Neural cell (in vitro differentiated cells): ENCODE results near the gene TPPP. TPM values are rescaled to one million over a fixed set of nuclear protein-coding genes. Genes with fewer than 3 reads are reported as not detected.
"Not testable (repeated sequence)": the region's sequence is repeated elsewhere in the genome, so short reads cannot be mapped to it uniquely, and the experiment has no call there.

Source experiments
- H2AFZ ChIP-seq: fragments of 200-600, 300-800 bp; sonication (generic), shearing (Covaris generic); 2 replicates; pipeline ENCODE4 v1.6.0; 2014; ENCODE audit warnings: low read depth, mild to moderate bottlenecking, antibody characterized with exemption, low read length, moderate library complexity
- H3F3A ChIP-seq: fragments of 200-600 bp; shearing (Covaris generic); 2 replicates; pipeline ENCODE4 v1.6.1; 2016; ENCODE audit warnings: mild to moderate bottlenecking, moderate library complexity, mixed read lengths, antibody characterized with exemption, low read length; ENCODE audit not compliant: insufficient read depth, poor library complexity, severe bottlenecking
- H3K27ac ChIP-seq: fragments of 200-600, 300-800 bp; sonication (generic), shearing (Covaris generic); 2 replicates; pipeline ENCODE4 v1.5.1; 2014; ENCODE audit warnings: mild to moderate bottlenecking, low read length, moderate library complexity
- H3K27me3 ChIP-seq: fragments of 300-800, 200-600 bp; sonication (generic), shearing (Covaris generic); 2 replicates; pipeline ENCODE4 v1.6.0; 2014; ENCODE audit warnings: mild to moderate bottlenecking, low read depth, low read length, moderate library complexity; ENCODE audit not compliant: insufficient read depth
- H3K36me3 ChIP-seq: fragments of 300-800, 200-600 bp; sonication (generic), shearing (Covaris generic); 2 replicates; pipeline ENCODE4 v1.5.1; 2014; ENCODE audit warnings: mild to moderate bottlenecking, antibody characterized with exemption, low read length, moderate library complexity; ENCODE audit not compliant: insufficient read depth
- H3K4me2 ChIP-seq: fragments of 300-800, 200-600 bp; sonication (generic), shearing (Covaris generic); 2 replicates; pipeline ENCODE4 v1.6.0; 2014; ENCODE audit warnings: mild to moderate bottlenecking, low read length
- H3K4me3 ChIP-seq: fragments of 300-800, 200-600 bp; sonication (generic), shearing (Covaris generic); 2 replicates; pipeline ENCODE4 v1.5.1; 2014; ENCODE audit warnings: mild to moderate bottlenecking, low read length, moderate library complexity
- H3K79me2 ChIP-seq: fragments of 200-600 bp; shearing (Covaris generic); replicated peaks from 2 replicates; pipeline ENCODE4 v1.6.0; 2014; ENCODE audit warnings: mild to moderate bottlenecking, low read length, moderate library complexity; ENCODE audit not compliant: insufficient read depth
- H3K9ac ChIP-seq: fragments of 300-800, 200-600 bp; sonication (generic), shearing (Covaris generic); 2 replicates; pipeline ENCODE4 v1.6.1; 2016; ENCODE audit warnings: mild to moderate bottlenecking, low read length, mixed read lengths
- H3K9me2 ChIP-seq: fragments of 200-600 bp; shearing (Covaris generic); 2 replicates; pipeline ENCODE4 v1.6.1; 2016; ENCODE audit warnings: mild to moderate bottlenecking, low read length, mixed read lengths; ENCODE audit not compliant: insufficient read depth
- H3K9me3 ChIP-seq: fragments of 200-600, 300-800 bp; sonication (generic), shearing (Covaris generic); 2 replicates; pipeline ENCODE4 v1.6.1; 2016; ENCODE audit warnings: mild to moderate bottlenecking, mixed run types, low read length, moderate library complexity, mixed read lengths
- H4K20me1 ChIP-seq: fragments of 200-600 bp; shearing (Covaris generic); 2 replicates; pipeline ENCODE4 v1.6.1; 2016; ENCODE audit warnings: mild to moderate bottlenecking, mixed run types; ENCODE audit not compliant: insufficient read depth
- polyA plus RNA-seq: library from polyadenylated mRNA; depleted of rRNA; stranded (reverse); fragments of >200 nt; gene quantifications from 2 replicates; pipeline ENCODE4 v1.2.3, GENCODE V29; 2014

The TPPP gene
- polyA plus RNA-seq, 1 donor from 2014 or later: 9.9 TPM

DNA sequence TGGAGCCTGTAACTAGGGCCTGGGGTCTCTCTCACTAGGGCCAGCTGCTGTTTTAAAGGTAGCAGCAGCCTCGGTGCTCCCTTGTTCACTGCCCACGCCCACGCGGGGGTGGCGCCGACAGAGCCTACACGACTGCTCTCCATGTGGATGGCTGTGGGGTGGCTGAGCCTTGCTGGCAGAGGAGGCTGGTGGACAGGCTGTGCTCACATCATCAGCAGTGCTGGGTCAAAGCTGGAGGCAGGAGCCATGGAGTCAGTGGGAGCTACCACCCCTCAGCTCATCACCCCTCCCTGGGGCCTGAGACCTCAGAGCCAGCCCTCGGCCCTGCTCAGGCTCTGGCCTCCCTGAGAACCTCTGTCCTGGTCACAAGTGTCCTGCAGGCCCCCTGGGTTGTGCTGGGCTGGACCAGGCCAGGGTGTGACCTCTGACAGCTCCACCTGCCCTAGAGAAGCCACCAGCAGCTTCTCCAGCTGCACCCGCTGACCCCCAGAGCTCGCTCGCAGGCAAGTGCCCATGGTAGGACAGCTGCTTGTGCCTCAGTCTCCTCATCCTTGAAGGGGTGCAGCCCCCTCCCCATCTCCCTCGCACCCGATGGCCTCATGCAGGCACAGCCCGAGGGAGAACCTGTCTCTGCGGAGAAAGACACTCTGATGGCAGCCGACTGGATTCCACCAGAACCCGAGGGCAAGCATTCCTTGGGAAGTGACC, 10.3 kb downstream of the TPPP start:
- H4K20me1 ChIP-seq, H3K4me3 ChIP-seq, H3K36me3 ChIP-seq, H3K9me2 ChIP-seq, H3K79me2 ChIP-seq, H3K27me3 ChIP-seq, H3K27ac ChIP-seq, H3K4me2 ChIP-seq, H2AFZ ChIP-seq, H3F3A ChIP-seq, H3K9me3 ChIP-seq, H3K9ac ChIP-seq: not testable (repeated sequence)

DNA sequence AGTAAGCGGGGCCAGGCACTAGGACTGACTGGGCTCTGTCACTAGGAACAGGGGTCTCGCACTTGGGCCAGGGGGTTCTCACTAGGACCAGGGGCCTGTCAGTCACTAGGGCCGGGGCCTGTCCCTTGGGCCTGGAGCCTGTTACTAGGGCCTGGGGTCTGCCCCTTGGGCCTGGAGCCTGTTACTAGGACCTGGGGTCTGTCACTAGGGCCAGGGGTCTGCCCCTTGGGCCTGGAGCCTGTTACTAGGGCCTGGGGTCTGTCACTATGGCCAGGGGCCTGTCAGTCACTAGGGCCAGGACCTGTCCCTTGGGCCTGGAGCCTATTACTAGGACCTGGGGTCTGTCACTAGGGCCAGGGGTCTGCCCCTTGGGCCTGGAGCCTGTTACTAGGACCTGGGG, 10.9 kb downstream of the TPPP start:
- H3K4me3 ChIP-seq, H3K9ac ChIP-seq, H3F3A ChIP-seq, H3K9me2 ChIP-seq, H3K4me2 ChIP-seq, H3K9me3 ChIP-seq, H2AFZ ChIP-seq, H3K36me3 ChIP-seq, H3K27me3 ChIP-seq, H4K20me1 ChIP-seq, H3K27ac ChIP-seq, H3K79me2 ChIP-seq: not testable (repeated sequence)

DNA sequence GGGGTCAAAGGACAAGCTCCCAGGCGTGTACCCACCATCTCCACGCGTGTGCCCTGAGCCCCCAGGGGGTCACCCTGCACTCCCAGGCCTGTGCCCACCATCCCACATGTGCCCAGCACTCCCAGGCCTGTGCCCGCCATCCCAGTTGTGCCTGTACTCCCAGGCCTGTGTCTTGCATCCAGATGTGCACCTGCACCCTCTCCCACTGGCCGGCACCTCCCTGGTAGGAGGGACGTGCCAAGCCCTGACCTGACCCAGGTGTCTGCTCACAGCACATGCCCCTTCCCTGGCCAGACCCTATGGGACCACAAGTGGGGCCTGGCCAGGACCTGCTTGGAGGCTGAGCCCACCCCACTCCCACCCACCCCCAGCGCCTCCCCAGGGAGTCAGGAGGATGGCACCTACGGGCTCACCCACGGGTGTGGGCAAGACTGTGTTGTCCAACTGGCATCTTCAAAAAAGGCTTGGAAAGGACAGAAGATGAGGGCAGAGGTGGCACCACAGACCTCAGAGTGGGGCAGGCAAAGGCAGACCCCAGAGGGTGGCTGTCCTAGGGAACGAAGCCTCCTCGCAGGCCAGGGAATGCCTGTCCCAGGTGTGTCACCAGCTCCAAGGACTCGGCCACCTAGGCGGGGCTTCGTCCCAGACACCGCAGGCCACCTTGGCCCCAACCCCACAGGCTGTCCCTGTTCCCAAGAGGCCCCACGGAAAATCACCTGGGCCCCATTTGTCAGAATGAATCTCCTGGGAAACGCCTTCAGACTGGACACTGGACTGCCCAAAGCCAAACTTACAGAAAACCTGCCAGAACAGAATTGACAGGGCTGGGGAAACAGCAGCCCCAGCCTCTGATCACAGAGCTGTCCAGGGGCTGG, 11.6 kb downstream of the TPPP start:
- not testable (repeated sequence) for H3K27me3 ChIP-seq, H3K9ac ChIP-seq, H3K4me2 ChIP-seq, H3K4me3 ChIP-seq, H2AFZ ChIP-seq, H3F3A ChIP-seq, H3K36me3 ChIP-seq, H3K9me2 ChIP-seq, H4K20me1 ChIP-seq, H3K27ac ChIP-seq, H3K9me3 ChIP-seq, H3K79me2 ChIP-seq

DNA sequence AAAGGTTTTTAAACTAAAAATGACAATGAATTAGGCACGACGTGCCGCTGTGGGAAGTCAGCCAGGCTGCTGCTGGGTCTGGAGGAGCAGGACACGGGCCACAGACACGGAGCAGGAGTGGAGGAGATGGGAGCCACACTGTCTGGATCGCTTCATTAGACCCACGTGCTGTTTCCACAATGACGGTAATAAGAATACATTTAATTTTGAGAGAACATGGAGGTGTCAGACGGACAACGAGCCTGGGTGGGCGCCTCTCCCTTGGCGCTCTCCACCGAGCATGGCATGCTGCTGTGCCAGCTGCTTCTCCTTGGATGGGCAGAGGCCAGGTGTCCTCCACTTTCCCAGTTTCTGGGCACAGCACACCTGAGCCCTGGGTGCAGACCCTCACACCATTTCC, 12.3 kb downstream of the TPPP start:
- not testable (repeated sequence) for H3K27me3 ChIP-seq, H4K20me1 ChIP-seq, H3K79me2 ChIP-seq, H2AFZ ChIP-seq, H3F3A ChIP-seq, H3K9ac ChIP-seq, H3K4me2 ChIP-seq, H3K9me2 ChIP-seq, H3K36me3 ChIP-seq, H3K27ac ChIP-seq, H3K9me3 ChIP-seq, H3K4me3 ChIP-seq

DNA sequence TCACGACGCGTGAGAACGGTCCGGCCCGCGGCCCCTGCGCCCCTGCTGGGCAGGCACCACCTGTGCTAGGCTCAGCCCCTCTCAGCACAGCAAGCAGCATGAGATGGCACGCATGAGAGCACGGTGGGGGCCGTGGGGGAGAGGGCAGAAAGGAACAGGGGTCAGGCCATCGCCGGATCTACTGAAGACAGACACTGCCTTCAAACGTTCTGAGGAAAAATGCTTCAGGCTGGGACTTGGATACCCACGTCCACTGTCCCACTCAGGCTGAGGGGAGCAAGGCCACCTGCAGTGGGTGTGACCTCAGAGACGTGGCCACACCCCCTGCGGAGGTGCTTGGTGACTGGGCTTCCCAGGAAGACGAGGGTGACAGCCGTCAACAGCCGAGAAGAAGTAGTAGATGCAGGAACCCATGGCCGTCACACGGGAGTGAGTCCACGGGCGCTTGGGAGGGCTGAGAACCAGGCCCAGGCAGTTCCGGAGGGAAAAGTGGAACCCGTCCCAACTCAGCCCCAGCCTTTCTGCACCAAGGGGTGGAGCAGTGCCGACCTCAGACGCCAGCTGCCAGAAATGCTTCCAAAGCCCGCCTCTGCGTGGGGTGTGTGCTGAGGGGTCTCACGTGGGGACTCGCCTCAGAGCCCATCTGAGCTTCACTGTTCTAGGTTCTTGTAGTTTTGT, 12.9 kb downstream of the TPPP start:
- H3K27me3 ChIP-seq, H2AFZ ChIP-seq, H4K20me1 ChIP-seq, H3K36me3 ChIP-seq, H3K79me2 ChIP-seq, H3K9ac ChIP-seq, H3F3A ChIP-seq, H3K9me3 ChIP-seq, H3K9me2 ChIP-seq, H3K4me2 ChIP-seq, H3K27ac ChIP-seq, H3K4me3 ChIP-seq: not testable (repeated sequence)

DNA sequence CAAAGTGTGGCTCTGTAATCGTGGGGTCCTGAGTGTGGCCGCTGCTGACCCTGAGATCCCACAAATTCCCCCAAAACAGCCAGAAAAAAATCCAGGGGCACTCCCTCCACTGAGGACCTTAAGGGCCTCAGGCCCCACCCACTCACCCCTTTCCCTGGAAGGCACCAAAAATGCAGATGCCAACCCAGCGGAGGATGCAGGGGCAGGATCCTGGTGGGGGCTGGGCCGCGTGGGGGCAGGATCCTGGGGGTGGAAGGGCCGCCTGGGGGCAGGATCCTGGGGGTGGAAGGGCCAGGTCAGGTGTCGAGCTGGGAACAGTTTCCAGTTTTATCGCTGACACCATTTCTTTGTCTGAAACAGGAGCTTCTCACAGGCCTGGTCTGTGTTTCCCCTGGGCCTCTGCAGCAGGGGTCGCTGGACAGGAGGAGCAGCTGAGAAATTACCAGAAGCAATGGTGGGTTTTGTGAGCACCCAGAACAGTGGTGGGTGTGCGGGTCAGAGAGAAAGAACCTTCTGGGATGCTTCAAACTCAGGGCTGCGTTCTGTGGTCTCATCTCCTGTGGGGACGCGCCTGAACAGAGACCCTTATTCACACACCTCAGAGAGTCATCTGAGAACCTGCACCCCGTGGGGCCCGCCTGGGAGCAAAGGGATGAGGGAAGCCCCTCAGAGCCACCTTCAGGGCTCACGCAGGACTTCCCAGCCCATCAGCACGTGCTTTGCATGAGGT, 13.8 kb downstream of the TPPP start:
- H3K36me3 ChIP-seq, H4K20me1 ChIP-seq, H3K9ac ChIP-seq, H3K9me3 ChIP-seq, H3K4me2 ChIP-seq, H3K27ac ChIP-seq, H3K4me3 ChIP-seq, H2AFZ ChIP-seq, H3F3A ChIP-seq, H3K27me3 ChIP-seq, H3K9me2 ChIP-seq, H3K79me2 ChIP-seq: not testable (repeated sequence)

DNA sequence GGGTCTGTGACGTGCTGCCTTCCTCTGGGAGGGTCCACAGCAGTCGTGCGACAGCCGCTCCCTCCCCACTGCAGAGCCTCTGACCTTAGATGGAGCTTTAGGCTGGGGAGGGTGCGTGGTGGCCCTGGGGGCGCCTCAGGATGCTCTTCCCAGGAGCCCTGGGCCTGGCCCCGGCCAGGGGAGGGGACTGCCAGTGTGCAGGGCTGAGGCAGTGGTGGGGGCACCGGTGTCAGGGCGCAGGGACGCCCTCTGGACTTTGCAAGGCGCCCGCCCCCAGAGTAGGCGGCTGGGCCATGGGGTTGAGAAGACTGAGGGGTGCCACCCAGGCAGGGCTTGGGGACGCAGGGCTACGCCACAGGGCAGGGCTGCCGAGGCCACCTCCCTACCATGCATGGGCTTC, 14.6 kb downstream of the TPPP start:
- not testable (repeated sequence) for H3K27ac ChIP-seq, H3K4me3 ChIP-seq

More for the DNA sequence above, 14.6 kb downstream of the TPPP start:
- not testable (repeated sequence) for H3K9me3 ChIP-seq, H2AFZ ChIP-seq, H3F3A ChIP-seq, H3K79me2 ChIP-seq, H4K20me1 ChIP-seq, H3K27me3 ChIP-seq, H3K4me2 ChIP-seq, H3K36me3 ChIP-seq, H3K9ac ChIP-seq, H3K9me2 ChIP-seq
